SU-DHL-6 (cell line): ENCODE measurements around the gene IFNGR2.

Experiments
- H2AFZ ChIP-seq: fragments of 200-600 bp; sonication (generic); 2 replicates; pipeline ENCODE4 v1.6.1; 2014; ENCODE audit warnings: low read depth, mild to moderate bottlenecking, moderate library complexity, mixed read lengths, antibody characterized with exemption, low read length; ENCODE audit not compliant: severe bottlenecking
- H3F3A ChIP-seq: fragments of 200-600 bp; shearing (Covaris generic); 2 replicates; pipeline ENCODE4 v1.6.0; 2016; ENCODE audit warnings: antibody characterized with exemption, mild to moderate bottlenecking; ENCODE audit not compliant: insufficient read depth
- H3K27ac ChIP-seq: fragments of 200-600 bp; sonication (generic); 2 replicates; pipeline ENCODE4 v1.5.1; 2016; ENCODE audit warnings: low read depth, mild to moderate bottlenecking, low read length, moderate library complexity, mixed read lengths
- H3K27me3 ChIP-seq: fragments of 200-600 bp; sonication (generic), shearing (Covaris generic); 2 replicates; pipeline ENCODE4 v1.6.0; 2014; ENCODE audit warnings: mild to moderate bottlenecking, low read length
- H3K36me3 ChIP-seq: fragments of 200-600 bp; sonication (generic); 2 replicates; pipeline ENCODE4 v1.6.1; 2014; ENCODE audit warnings: mild to moderate bottlenecking, low read length, mixed read lengths
- H3K4me2 ChIP-seq: fragments of 300-600, 200-600 bp; shearing (Covaris generic), sonication (generic); 2 replicates; pipeline ENCODE4 v1.6.0; 2014; ENCODE audit warnings: low read length, low read depth, mild to moderate bottlenecking; ENCODE audit not compliant: poor library complexity, severe bottlenecking
- H3K4me3 ChIP-seq: fragments of 200-600 bp; sonication (generic); 2 replicates; pipeline ENCODE4 v1.5.1; 2014; ENCODE audit warnings: antibody characterized with exemption, low read length, mild to moderate bottlenecking, mixed read lengths; ENCODE audit not compliant: insufficient read depth, poor library complexity, severe bottlenecking
- H3K79me2 ChIP-seq: fragments of 200-600 bp; sonication (generic); 2 replicates; pipeline ENCODE4 v1.6.1; 2014; ENCODE audit warnings: mild to moderate bottlenecking, low read length, moderate library complexity; ENCODE audit not compliant: insufficient read depth
- H3K9ac ChIP-seq: fragments of 200-600 bp; sonication (generic); 2 replicates; pipeline ENCODE4 v1.7.0; 2014; ENCODE audit warnings: mild to moderate bottlenecking, low read length
- H3K9me2 ChIP-seq: fragments of 200-600 bp; sonication (generic); replicated peaks from 2 replicates; pipeline ENCODE4 v1.6.1; 2014; ENCODE audit warnings: low read length; ENCODE audit not compliant: insufficient read depth
- H3K9me3 ChIP-seq: fragments of 200-600 bp; sonication (generic); 2 replicates; pipeline ENCODE4 v1.6.1; 2014; ENCODE audit warnings: low read length, mixed read lengths; ENCODE audit not compliant: insufficient read depth
- H4K20me1 ChIP-seq: fragments of 200-600 bp; sonication (generic); 2 replicates; pipeline ENCODE4 v1.6.1; 2014; ENCODE audit warnings: low read depth, mild to moderate bottlenecking, antibody characterized with exemption, low read length, moderate library complexity, mixed read lengths
- EZH2phosphoT487 ChIP-seq: fragments of 200-600 bp; sonication (generic), shearing (Covaris generic); conservative IDR thresholded peaks from 2 replicates; pipeline ENCODE4 v1.6.1; 2018; ENCODE audit warnings: mild to moderate bottlenecking, antibody characterized with exemption, low read length, moderate library complexity, mixed read lengths
- TF ChIP-seq, protein P1 (sequence below): fragments of 200-600 bp; sonication (generic); IDR thresholded peaks from one replicate; pipeline ENCODE4 v1.5.1; 2017; ENCODE audit warnings: antibody characterized with exemption, mild to moderate bottlenecking, low read length, moderate library complexity; ENCODE audit not compliant: insufficient read depth, poor library complexity, severe bottlenecking

The IFNGR2 gene

GRCh38 chr21:33373451-33373850 is 29.8 kb upstream of the IFNGR2 start:
- peak overlapping the region; percentile 54 for H3K9ac ChIP-seq

GRCh38 chr21:33374080-33374449 is 29.1 kb upstream of the IFNGR2 start:
- Histone ChIP-seq H3K36me3 (no peaks in the 10 kb centered on the region), H3K27me3 (no peaks in the 10 kb centered on the region), H3K9me2 (no peaks in the 10 kb centered on the region), H4K20me1 (no peaks in the 10 kb centered on the region), H2AFZ (peak overlapping the region; percentile 60), H3K9me3 (no peaks in the 10 kb centered on the region), H3K79me2 (no peaks in the 10 kb centered on the region), H3F3A (peaks cover 38% of the 10 kb centered on the region), H3K27ac (peak overlapping the region; percentile 97), H3K4me2 (peak overlapping the region; percentile 81), H3K9ac (peak overlapping the region; percentile 54), H3K4me3 (peak overlapping the region; percentile 13)
- TF ChIP-seq, protein P1, sequence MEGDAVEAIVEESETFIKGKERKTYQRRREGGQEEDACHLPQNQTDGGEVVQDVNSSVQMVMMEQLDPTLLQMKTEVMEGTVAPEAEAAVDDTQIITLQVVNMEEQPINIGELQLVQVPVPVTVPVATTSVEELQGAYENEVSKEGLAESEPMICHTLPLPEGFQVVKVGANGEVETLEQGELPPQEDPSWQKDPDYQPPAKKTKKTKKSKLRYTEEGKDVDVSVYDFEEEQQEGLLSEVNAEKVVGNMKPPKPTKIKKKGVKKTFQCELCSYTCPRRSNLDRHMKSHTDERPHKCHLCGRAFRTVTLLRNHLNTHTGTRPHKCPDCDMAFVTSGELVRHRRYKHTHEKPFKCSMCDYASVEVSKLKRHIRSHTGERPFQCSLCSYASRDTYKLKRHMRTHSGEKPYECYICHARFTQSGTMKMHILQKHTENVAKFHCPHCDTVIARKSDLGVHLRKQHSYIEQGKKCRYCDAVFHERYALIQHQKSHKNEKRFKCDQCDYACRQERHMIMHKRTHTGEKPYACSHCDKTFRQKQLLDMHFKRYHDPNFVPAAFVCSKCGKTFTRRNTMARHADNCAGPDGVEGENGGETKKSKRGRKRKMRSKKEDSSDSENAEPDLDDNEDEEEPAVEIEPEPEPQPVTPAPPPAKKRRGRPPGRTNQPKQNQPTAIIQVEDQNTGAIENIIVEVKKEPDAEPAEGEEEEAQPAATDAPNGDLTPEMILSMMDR = no peak

More at GRCh38 chr21:33373451-33373850, 29.8 kb upstream of the IFNGR2 start:
- no peak for TF ChIP-seq EZH2phosphoT487
- TF ChIP-seq, protein P1 = no peak
- Histone ChIP-seq H3K79me2 (no peaks in the 10 kb centered on the region), H2AFZ (peak overlapping the region; percentile 60), H3K27ac (peak overlapping the region; percentile 97), H3K27me3 (no peaks in the 10 kb centered on the region), H3K4me2 (peak overlapping the region; percentile 81), H3K36me3 (no peaks in the 10 kb centered on the region), H3K9me2 (no peaks in the 10 kb centered on the region), H4K20me1 (no peaks in the 10 kb centered on the region), H3K9me3 (peaks cover 4% of the 10 kb centered on the region; the same call in 1 of the 2 replicates), H3K4me3 (no peak overlapping the region), H3F3A (peaks cover 38% of the 10 kb centered on the region)

DNA sequence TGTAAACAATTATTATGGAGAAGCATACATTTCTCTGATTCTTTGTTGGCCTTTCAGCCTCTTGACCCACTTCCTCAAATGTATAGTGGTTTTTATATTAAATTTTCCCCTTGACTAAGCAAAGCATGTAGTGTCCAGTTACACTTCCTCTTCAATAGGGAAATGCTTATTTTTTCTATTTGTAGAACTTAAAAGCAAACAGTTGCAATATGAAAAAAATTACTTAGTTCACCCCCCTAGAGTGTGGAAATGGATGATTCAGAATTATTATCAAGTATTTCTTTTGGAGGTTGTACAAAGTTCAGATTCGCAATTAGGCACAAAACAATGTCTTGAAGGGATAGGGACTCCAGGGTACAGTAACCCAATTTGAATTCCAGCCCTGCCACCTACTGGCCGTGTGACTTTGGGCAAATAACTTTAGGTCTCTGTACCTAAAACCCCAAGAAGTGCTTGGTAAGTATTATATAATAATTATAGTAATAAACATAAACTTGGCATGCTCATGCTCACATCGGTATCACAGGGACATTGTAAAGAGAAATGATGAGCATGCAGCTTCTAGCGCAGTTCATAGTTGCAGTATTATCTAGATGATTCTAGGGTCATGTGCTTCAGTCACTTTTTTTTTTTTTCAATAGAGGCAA is 28.6 kb upstream of the IFNGR2 start:
- H3K4me3 ChIP-seq = peak overlapping the region; percentile 13
- H3K27ac ChIP-seq = peak overlapping the region; percentile 97
- H3K79me2 ChIP-seq = no peaks in the 10 kb centered on the region
- peak overlapping the region; percentile 54 for H3K9ac ChIP-seq
- TF ChIP-seq, protein P1 = peak; percentile 64
- no peak for TF ChIP-seq EZH2phosphoT487
- H3K36me3 ChIP-seq = no peaks in the 10 kb centered on the region
- peaks cover 42% of the 10 kb centered on the region for H3F3A ChIP-seq
- H3K4me2 ChIP-seq = peak overlapping the region; percentile 81
- H3K9me3 ChIP-seq = no peaks in the 10 kb centered on the region
- H3K9me2 ChIP-seq = no peaks in the 10 kb centered on the region
- no peaks in the 10 kb centered on the region for H3K27me3 ChIP-seq
- peak overlapping the region; percentile 60 for H2AFZ ChIP-seq
- no peaks in the 10 kb centered on the region for H4K20me1 ChIP-seq
